WTC11 (cell line): Measurements from ENCODE around the gene CDK6.

ENCODE experiments used
- CTCF ChIP-seq: fragments of 200-600 bp; IDR thresholded peaks from 2 replicates; pipeline ENCODE4 v1.8.0; 2022; ENCODE audit warnings: antibody characterized with exemption
- NFATC4 ChIP-seq: fragments of 250-450 bp; sonication (Bioruptor Pico); IDR thresholded peaks from 2 replicates; pipeline ENCODE4 v1.9.0; 2021; ENCODE audit warnings: mild to moderate bottlenecking
- NFYB ChIP-seq: sonication (generic); formaldehyde crosslinking; conservative IDR thresholded peaks from 2 replicates; pipeline ENCODE4 v1.8.0; 2022; ENCODE audit warnings: low read depth, missing genetic modification reagents
- SOX15 ChIP-seq: fragments of 250-450 bp; sonication (Bioruptor Pico); IDR thresholded peaks from 2 replicates; pipeline ENCODE4 v1.9.0; 2021; ENCODE audit warnings: mild to moderate bottlenecking

DNA sequence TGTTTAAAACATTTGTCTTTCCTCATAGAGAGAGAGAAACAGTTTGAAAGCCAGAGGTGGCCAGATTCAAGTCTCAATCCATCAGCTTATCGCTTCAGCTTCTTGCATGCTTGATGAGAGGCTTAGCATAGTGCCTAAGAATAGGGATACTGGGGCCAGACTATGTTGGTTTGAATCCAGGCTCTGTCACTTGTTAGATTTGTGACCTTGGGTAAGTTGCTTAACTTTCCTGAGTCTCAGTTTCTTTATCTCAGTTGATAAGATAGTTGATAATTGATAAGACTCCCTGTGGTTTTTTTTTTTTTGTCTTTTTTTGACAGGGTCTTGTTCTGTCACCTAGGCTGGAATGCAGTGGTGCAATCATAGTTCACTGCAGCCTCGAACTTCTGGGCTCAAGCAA is 12.1 kb upstream of the CDK6 start:
- TF ChIP-seq CTCF (no peak), NFYB (CRISPR knock-in tag) (no peak), NFATC4 (CRISPR knock-in tag) (no peak), SOX15 (CRISPR knock-in tag) (no peak)
